SU-DHL-6 (cell line): ENCODE results near the gene PPP1R12A.

Experiments used
- H2AFZ ChIP-seq: fragments of 200-600 bp; sonication (generic); 2 replicates; pipeline ENCODE4 v1.6.1; 2014; ENCODE audit warnings: low read depth, mild to moderate bottlenecking, moderate library complexity, mixed read lengths, antibody characterized with exemption, low read length; ENCODE audit not compliant: severe bottlenecking
- H3F3A ChIP-seq: fragments of 200-600 bp; shearing (Covaris generic); 2 replicates; pipeline ENCODE4 v1.6.0; 2016; ENCODE audit warnings: antibody characterized with exemption, mild to moderate bottlenecking; ENCODE audit not compliant: insufficient read depth
- H3K27ac ChIP-seq: fragments of 200-600 bp; sonication (generic); 2 replicates; pipeline ENCODE4 v1.5.1; 2016; ENCODE audit warnings: low read depth, mild to moderate bottlenecking, low read length, moderate library complexity, mixed read lengths
- H3K27me3 ChIP-seq: fragments of 200-600 bp; sonication (generic), shearing (Covaris generic); 2 replicates; pipeline ENCODE4 v1.6.0; 2014; ENCODE audit warnings: mild to moderate bottlenecking, low read length
- H3K36me3 ChIP-seq: fragments of 200-600 bp; sonication (generic); 2 replicates; pipeline ENCODE4 v1.6.1; 2014; ENCODE audit warnings: mild to moderate bottlenecking, low read length, mixed read lengths
- H3K4me2 ChIP-seq: fragments of 300-600, 200-600 bp; shearing (Covaris generic), sonication (generic); 2 replicates; pipeline ENCODE4 v1.6.0; 2014; ENCODE audit warnings: low read length, low read depth, mild to moderate bottlenecking; ENCODE audit not compliant: poor library complexity, severe bottlenecking
- H3K4me3 ChIP-seq: fragments of 200-600 bp; sonication (generic); 2 replicates; pipeline ENCODE4 v1.5.1; 2014; ENCODE audit warnings: antibody characterized with exemption, low read length, mild to moderate bottlenecking, mixed read lengths; ENCODE audit not compliant: insufficient read depth, poor library complexity, severe bottlenecking
- H3K79me2 ChIP-seq: fragments of 200-600 bp; sonication (generic); 2 replicates; pipeline ENCODE4 v1.6.1; 2014; ENCODE audit warnings: mild to moderate bottlenecking, low read length, moderate library complexity; ENCODE audit not compliant: insufficient read depth
- H3K9ac ChIP-seq: fragments of 200-600 bp; sonication (generic); 2 replicates; pipeline ENCODE4 v1.7.0; 2014; ENCODE audit warnings: mild to moderate bottlenecking, low read length
- H3K9me2 ChIP-seq: fragments of 200-600 bp; sonication (generic); replicated peaks from 2 replicates; pipeline ENCODE4 v1.6.1; 2014; ENCODE audit warnings: low read length; ENCODE audit not compliant: insufficient read depth
- H3K9me3 ChIP-seq: fragments of 200-600 bp; sonication (generic); 2 replicates; pipeline ENCODE4 v1.6.1; 2014; ENCODE audit warnings: low read length, mixed read lengths; ENCODE audit not compliant: insufficient read depth
- H4K20me1 ChIP-seq: fragments of 200-600 bp; sonication (generic); 2 replicates; pipeline ENCODE4 v1.6.1; 2014; ENCODE audit warnings: low read depth, mild to moderate bottlenecking, antibody characterized with exemption, low read length, moderate library complexity, mixed read lengths
- EZH2phosphoT487 ChIP-seq: fragments of 200-600 bp; sonication (generic), shearing (Covaris generic); conservative IDR thresholded peaks from 2 replicates; pipeline ENCODE4 v1.6.1; 2018; ENCODE audit warnings: mild to moderate bottlenecking, antibody characterized with exemption, low read length, moderate library complexity, mixed read lengths
- TF ChIP-seq, protein P1 (sequence below): fragments of 200-600 bp; sonication (generic); IDR thresholded peaks from one replicate; pipeline ENCODE4 v1.5.1; 2017; ENCODE audit warnings: antibody characterized with exemption, mild to moderate bottlenecking, low read length, moderate library complexity; ENCODE audit not compliant: insufficient read depth, poor library complexity, severe bottlenecking

PPP1R12A gene

GRCh38 chr12:79877246-79877645 is 57.7 kb downstream of the PPP1R12A start:
- H3K4me2 ChIP-seq: no peak overlapping the region
- TF ChIP-seq, protein P1, sequence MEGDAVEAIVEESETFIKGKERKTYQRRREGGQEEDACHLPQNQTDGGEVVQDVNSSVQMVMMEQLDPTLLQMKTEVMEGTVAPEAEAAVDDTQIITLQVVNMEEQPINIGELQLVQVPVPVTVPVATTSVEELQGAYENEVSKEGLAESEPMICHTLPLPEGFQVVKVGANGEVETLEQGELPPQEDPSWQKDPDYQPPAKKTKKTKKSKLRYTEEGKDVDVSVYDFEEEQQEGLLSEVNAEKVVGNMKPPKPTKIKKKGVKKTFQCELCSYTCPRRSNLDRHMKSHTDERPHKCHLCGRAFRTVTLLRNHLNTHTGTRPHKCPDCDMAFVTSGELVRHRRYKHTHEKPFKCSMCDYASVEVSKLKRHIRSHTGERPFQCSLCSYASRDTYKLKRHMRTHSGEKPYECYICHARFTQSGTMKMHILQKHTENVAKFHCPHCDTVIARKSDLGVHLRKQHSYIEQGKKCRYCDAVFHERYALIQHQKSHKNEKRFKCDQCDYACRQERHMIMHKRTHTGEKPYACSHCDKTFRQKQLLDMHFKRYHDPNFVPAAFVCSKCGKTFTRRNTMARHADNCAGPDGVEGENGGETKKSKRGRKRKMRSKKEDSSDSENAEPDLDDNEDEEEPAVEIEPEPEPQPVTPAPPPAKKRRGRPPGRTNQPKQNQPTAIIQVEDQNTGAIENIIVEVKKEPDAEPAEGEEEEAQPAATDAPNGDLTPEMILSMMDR: no peak
- TF ChIP-seq EZH2phosphoT487: no peak
- H3K9me3 ChIP-seq: no peaks in the 10 kb centered on the region
- no peaks in the 10 kb centered on the region for H3K9me2 ChIP-seq
- no peak overlapping the region for H2AFZ ChIP-seq
- no peaks in the 10 kb centered on the region for H3K27me3 ChIP-seq
- H3K9ac ChIP-seq: no peak overlapping the region
- peaks cover 20% of the 10 kb centered on the region; the same call in 1 of the 2 replicates for H4K20me1 ChIP-seq
- peaks cover 97% of the 10 kb centered on the region for H3K79me2 ChIP-seq
- H3F3A ChIP-seq: no peaks in the 10 kb centered on the region
- peaks cover 3% of the 10 kb centered on the region; the same call in 1 of the 2 replicates for H3K36me3 ChIP-seq
- H3K4me3 ChIP-seq: no peak overlapping the region
- H3K27ac ChIP-seq: no peak overlapping the region

DNA sequence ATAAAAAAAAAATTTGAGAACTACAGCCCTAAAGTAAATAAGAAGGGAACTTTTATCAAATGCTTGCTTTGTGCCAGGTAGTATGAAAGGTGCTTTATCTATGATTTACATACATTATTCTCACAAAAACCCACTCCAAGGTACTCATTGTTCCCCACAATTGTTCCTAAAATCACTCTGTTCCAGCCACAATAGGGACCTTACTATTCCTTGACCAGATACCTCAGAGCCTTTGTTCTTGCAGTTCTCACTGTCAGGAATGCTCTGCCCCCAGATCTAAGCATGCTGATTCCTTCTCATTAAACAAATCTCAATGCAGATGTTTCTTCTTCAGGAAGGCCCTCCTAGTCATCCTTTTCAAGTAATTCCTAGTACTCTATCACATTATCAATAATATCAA is 60.2 kb downstream of the PPP1R12A start:
- H3K9ac ChIP-seq: no peak overlapping the region
- no peak overlapping the region for H3K27ac ChIP-seq
- no peaks in the 10 kb centered on the region for H3K9me3 ChIP-seq
- H4K20me1 ChIP-seq: peaks cover 20% of the 10 kb centered on the region; the same call in 1 of the 2 replicates
- no peaks in the 10 kb centered on the region for H3K9me2 ChIP-seq
- no peak overlapping the region for H3K4me3 ChIP-seq
- H3K27me3 ChIP-seq: no peaks in the 10 kb centered on the region
- peaks cover 90% of the 10 kb centered on the region for H3K79me2 ChIP-seq
- no peak for TF ChIP-seq EZH2phosphoT487
- H3K4me2 ChIP-seq: no peak overlapping the region
- no peak overlapping the region for H2AFZ ChIP-seq
- H3K36me3 ChIP-seq: peaks cover 19% of the 10 kb centered on the region
- no peaks in the 10 kb centered on the region for H3F3A ChIP-seq

DNA sequence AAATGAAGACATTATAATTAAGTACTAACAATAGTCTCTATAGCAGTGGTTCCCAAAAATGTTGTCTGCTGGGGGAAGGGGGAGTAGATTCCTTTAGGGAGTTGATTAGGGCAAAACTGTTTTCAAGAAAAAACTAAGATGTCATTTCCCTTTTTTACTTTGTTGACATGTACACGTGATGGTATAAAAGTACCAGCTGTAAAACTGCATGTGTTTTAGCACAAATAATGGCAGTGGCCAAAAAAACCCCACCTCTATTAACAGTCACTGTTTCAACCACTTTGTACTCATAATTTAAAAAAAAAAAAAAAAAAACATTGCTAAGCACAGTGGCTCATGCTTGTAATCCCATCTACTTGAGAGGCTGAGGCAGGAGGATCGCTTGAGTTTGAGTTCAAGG is 61.7 kb downstream of the PPP1R12A start:
- Histone ChIP-seq H3K27me3 (no peaks in the 10 kb centered on the region), H3K9ac (no peak overlapping the region), H4K20me1 (peaks cover 12% of the 10 kb centered on the region; the same call in 1 of the 2 replicates), H3K27ac (no peak overlapping the region), H3K36me3 (peaks cover 23% of the 10 kb centered on the region), H2AFZ (no peak overlapping the region), H3K4me2 (no peak overlapping the region), H3K4me3 (no peak overlapping the region), H3K9me2 (no peaks in the 10 kb centered on the region), H3K79me2 (peaks cover 89% of the 10 kb centered on the region), H3F3A (no peaks in the 10 kb centered on the region), H3K9me3 (no peaks in the 10 kb centered on the region)
- TF ChIP-seq EZH2phosphoT487: no peak
- TF ChIP-seq, protein P1: no peak

DNA sequence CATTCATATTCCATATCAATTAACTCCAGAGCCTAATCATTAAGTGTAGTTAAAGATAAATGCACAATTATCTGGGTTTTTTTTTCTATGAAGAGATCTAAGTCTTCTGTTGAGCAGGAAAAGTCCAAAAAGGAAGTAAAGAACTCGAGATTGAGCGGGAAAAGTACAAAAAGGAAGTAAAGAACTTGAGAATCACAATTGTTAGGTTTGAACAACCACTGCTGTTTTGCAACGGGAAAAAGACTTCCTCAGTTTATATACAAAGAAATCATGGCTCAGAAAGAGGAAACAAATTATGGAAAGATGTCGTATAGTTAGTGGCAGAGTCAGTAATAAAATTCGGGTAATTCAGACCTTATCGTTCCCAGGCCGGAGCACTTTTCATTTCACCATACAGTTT is 63.3 kb downstream of the PPP1R12A start:
- H3K9me3 ChIP-seq: no peaks in the 10 kb centered on the region
- no peak overlapping the region for H3K9ac ChIP-seq
- H3K9me2 ChIP-seq: no peaks in the 10 kb centered on the region
- H3K79me2 ChIP-seq: peaks cover 87% of the 10 kb centered on the region
- H3F3A ChIP-seq: no peaks in the 10 kb centered on the region
- no peaks in the 10 kb centered on the region for H3K27me3 ChIP-seq
- no peak overlapping the region for H3K4me3 ChIP-seq
- H4K20me1 ChIP-seq: peaks cover 8% of the 10 kb centered on the region; the same call in 1 of the 2 replicates
- H3K27ac ChIP-seq: no peak overlapping the region
- TF ChIP-seq EZH2phosphoT487: no peak
- TF ChIP-seq, protein P1: no peak
- peaks cover 32% of the 10 kb centered on the region for H3K36me3 ChIP-seq
- no peak overlapping the region for H2AFZ ChIP-seq
- H3K4me2 ChIP-seq: no peak overlapping the region
